ENCODE data around the gene MZB1.
A peak's percentile ranks its signal among the peaks of the same experiment; 100 is the strongest.
"Not testable (repeated sequence)": the region's sequence is repeated elsewhere in the genome, so short reads cannot be mapped to it uniquely, and the experiment has no call there.

Gene MZB1

DNA sequence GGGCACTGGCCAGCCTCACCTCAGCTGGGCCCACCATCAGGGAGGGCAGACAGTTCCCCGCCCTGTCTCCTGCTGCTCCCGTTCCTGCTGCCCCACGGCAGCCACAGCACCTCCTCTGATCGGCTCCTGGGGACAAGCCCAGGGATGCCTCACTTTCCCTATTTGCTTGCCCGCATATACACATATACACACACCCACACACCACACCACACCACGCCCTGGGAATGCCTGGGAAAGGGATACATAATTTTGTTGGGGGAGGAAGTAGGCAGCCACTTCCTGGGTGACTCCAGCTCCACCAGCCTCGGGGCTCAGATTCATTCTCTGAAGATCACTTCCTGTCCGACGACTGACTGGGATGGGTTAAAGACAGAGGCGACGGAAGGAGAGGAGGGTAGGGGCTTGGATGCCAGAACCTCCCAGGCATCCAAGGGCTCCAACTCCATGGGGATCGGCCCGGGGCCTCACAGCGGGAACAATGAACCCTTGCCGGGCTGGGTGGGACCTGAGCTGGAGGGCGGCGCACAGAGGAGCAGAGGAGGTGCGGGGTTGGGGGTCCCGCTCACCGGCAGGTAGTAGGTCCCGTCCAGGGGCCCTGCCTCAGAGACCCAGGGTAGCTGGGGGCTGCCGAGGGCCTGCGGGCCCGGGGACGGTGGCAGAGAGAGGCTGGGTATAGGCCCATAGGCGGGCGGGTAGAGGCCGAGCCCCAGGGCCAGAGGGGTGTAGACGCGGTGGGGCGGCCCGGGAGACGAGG is 2.0 kb upstream of the MZB1 start:
- DNase-seq: no peak

DNA sequence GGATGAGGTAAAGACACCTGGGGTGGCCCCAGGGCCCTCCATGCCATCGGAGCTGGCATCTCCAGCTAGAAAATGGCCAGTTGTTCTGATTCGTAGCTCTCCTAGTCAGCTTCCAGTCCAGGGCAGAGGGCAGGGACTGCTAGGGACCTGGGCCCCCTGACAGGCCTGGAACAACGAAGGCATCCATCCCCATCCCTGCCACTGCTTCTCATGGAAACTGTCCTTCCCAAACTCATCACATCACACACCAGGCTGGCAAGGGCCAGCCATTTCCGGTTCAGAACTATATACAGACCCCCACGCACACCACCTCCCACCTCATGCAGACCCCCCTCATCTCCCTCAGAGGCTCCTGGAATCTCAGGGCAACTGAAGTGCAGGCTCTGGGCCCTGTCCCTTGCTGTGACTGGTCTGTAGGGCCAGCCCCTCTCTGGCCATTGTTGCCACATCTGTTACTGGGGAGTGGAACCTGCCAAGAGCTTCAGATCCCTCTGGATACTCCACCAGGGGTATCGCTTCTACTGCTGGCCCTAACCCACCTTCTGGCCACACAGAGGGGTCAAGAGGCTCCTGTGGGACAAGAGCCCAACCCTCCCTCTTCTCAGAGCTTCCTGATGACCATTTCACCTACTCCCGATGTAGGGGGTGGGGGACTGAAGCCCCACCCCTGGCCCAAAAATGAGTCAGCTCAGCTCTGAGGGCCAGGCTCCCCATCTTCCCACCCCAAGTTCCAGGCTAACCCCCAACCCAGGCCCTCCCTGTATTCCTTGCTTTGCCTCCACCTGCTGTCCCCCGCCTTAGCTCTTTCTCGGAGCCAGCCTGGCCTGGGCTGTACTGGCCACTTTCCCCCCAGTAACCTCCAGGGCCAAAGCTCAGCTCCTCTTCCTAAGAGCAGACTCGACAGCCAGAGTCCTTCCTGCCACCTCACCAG is 1.2 kb upstream of the MZB1 start:
- DNase-seq: no peak

DNA sequence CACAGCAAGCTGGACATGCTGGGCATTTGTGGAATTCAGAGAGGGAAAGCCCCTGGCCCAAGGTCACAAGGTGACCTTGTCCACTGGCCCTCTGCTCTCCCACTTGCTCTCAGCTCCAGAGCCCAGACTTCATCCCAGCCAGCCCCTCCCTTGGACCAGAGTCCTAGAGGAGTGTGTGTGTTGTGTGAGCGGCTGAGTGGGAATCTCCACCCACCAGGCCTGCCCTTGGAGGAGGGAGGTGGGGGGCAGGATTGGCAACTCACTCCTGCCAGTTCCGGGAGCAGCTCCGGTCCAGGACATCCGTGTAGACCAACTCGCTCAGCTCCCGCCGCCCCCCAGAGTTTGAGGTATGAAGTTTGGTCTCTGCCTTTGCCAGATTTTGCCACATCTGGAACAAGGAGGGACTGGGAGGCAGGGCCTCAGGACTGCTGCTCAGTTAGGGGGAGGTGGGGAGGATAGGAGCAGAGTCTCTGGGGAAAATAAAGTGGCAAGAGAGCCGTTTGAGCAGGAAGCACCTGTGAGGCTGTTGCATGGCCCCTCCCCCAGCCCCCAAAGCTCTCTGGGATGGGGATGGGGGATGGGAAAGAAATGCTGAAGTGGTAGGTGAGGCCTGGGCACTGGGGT is 1.4 kb downstream of the MZB1 start:
- DNase-seq: no peak

DNA sequence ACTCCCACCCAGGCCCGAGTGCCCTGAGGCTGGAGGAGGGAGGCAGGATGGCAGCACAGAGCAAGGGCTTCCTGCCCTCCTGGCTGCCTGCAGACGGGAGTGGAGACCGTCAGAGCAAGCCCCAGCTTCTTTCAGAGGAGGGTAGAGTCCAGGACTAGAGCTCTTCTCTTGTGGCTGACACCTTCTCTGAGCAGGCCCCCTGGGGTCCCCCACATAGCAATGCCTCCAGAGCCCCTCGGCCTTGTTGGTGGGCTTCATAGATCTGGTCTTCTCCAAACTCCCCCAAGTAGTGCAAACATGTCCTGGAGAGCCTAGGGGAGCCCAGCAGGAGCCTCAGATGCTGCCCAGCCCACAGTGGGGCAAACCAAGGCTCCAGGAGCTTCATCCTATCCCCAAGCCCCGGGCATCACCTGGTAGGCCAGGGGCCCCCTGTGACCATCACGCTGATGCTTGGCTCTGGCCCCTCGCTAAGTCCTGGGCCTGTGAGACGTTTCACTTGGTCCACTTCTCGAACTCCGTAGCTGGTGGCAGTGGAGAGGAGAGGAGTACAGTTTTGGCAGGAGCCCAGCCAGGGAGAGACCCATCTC is 2.0 kb downstream of the MZB1 start:
- DNase-seq: no peak

DNA sequence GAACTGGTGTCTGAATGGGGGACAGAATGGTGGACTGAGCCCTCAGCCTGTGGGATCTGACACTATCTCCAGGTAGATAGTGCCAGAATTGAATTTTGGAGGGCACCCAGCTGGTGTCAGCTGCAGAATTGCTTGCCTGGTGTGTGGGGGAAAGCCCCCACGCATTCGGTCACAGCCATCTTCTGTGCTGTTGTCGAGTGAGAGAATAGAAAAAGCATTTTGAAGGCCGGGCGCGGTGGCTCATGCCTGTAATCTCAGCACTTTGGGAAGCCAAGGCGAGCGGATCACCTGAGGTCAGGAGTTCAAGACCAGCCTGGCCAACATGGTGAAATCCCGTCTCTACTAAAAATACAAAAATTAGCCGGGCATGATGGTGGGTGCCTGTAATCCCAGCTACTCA is 2.8 kb downstream of the MZB1 start:
- DNase-seq: not testable (repeated sequence)

DNA sequence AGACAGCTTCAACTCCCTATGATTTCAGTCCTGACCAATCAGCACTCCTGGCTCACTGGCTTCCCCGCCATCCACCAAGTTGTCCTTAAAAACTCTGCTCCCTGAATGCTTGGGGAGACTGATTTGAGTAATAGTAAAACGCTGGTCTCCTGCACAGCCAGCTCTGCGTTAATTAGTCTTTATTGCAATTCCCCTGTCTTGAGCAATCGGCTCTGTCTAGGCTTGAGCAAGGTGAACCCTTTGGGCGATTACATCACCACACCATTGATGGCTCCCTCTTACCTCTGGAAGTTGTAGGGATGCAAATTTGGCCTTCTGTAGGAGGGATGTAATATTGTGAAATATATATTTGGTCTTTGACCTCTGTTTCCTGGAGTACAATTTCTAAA is 3.7 kb downstream of the MZB1 start:
- no peak for DNase-seq

DNA sequence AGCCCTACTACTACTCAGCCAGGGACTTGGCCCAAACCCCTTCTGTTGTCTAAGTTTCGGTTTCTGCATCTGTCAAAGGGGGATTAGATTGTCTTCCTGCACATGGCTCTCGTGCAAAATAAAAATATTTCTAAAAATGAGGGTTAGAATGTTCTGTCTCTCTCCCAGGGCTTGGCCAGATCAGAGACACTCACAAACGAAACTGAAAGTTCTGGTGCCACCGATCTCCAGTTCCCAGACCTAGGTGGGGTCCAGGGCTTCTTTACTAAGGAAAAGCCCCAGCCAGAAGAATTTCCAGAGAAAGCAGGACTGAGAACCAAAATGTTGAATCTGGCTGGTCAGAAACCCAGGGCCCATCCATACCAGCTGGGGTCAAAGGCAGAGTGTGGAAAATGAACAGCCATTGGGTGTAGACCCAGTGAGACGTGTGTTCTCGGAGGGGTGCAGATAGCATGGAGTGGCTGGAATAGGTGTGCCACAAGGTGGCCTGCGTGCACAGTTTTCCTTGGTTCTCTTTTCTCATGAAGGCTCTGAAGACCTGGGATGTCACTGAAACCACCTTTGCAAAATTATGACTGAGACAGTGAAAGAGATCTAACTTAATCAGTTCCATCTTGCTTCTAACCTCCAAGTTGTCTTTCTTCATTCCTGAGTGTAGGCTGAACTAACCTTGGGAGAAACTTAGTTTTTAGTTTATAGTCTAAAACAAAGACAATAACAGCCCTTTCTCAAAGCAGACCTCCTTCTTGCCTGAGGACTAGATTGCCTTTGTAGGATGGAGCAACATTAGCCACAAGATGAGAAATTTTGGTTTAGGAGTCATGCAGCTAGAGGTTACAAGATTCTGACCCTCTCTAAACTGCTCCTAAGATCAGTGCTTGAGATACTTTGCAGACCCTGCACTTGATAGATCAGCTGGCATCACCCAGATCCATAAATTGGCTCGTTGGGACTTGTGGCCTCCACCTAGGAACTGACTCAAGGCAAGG is 4.4 kb downstream of the MZB1 start:
- DNase-seq: peak; percentile 62

DNA sequence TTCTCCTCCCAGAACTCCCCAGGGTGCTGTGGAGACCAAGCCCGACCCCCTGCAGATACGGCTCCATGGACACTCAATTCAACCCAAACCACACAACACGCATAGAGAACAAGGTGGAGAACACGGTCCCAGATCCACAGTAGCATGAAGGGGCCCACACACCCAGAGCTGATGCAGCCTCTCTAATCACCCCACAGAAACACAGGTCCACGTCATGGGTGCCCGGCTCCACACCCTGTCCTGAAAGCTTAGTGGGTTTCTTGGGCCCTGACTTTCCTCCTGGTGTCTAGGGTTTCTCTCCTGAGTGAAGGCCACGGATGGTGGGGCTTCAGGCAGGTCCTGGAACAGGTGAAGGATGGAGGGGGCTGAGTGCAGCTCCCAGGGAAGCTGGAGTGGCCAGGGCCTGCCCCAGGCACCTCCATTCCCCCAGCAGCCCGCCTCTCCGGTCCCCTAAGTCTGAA is 5.1 kb downstream of the MZB1 start:
- DNase-seq: no peak

DNA sequence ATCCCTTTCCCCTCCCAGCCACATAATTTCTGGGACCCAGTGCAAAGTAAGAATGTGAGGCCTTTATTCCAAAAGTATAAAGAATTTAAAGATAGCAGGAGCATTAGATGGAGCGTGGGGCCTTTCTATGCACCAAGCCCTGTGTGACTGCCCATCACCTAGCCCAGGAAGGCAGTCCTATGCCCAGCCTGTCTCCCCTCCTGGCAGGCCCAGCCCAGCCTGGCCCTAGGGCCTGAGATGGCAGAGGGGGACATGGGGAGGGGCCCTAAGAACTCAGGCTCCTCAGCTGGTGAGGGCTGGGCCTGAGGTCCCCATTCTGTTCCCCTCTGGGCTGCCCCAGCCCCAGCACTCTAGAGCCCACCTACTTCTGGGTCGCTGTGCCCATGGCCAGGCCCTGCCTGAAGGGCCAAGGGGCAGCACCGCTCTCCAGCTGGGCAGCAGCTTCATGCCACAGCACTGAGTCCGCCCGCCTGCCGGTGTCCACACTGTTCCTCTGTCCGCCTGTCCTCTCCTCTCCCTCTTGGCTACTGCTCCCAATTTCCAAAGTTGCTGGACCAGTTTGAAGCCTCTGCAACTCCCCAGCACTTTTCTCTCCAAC is 5.6 kb downstream of the MZB1 start:
- DNase-seq: no peak

DNA sequence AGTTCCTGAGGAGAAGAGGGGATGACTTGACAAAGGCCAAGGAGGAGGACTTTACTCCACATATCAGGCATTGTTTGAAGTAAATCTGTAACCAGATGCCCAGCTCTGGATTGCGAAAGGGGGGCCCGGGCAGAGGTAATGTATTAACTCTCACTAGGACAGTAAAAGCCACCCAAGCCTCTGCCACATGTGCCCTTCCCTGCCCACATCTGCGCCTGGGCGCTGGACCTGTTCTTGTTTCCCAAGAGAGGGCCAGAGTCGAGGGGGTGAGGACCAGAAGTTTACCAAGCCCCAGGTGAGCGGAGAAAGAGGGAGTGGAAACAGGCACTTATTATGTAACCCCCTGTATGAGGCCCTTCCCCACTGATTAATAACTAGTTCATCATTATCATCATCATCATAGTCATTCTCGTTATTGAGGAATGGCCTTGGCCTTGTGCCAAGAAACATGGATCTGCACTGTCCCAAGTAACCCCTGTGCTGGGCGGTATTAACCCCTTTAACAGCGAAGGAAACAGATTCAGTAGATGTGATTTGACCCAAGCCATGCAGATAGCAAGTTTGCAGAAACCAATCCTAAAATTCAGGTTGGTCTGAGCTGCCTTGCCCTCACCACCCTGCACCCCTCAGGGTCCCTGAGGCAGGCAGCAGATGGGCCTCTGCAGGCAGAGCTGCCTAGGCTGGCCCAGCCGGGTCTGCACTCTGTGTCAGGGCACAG is 6.3 kb downstream of the MZB1 start, which contains the start of gene SLC23A1:
SLC23A1 (minus strand) TSS at position 23 of the 718 bp plus-strand sequence. CDS start 44 bp downstream, outside the sequence.
- peak; percentile 23 for DNase-seq

DNA sequence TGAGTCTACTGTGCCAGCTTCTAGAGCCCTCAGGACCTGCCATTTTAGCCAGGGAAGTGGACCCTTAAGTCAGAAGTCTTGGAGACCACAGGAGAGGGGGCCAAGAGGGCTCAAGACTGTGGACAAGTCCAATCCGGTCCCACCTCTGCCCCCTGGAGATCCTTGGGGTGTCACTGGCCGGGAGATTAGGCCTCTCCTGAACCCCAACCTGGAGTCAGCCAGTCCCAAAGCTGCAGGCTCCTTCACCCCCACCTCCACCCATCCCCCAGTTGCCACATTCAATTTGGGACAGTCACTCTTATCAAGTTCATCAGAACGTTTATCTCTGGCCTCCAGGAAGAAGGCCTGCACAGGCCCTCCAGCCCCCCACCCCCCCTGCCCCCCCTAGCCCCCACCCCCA is 6.9 kb downstream of the MZB1 start:
- DNase-seq: no peak

DNA sequence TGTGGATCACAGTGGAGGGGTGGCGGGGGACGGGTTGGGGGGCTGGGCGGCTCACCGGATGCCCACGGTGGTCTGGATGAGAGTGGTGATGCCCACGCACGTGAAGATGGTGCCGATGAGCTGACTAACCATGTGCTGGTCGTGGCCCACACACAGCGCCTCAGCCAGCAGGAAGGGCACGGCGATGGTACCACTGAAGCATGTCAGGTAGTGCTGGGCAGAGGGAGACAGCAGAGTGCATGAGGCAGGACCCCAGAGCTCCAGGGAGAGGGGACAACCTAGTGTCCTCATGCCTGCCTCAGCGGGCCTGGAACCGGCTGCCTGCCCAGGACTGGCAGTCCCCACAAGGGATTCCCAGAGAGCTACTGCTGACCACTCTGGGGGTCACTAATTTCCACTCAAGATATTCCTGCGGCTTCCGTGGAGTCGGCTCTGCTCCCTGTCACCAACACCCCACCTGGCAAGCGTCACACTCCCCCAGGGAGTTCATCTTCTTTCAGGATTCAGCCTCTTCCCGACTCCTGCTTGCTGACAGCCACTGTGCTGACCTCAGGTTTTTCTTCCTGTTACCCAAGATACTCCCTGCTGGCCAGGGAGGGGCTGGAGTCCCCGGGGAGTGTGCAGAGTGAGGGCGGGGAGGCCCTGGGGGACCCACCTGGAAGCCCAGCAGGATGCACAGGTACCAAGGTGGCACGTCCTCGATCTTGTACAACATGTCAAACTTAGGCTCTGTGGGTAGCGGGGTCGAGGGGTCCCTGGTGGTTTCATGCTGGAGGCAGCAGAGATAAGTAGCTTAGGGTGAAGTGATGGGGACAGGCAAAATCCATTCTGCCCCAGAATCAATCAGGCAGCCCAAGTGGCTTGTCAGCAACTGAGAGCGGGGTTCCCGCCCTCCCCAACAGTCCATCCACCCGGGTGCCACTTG is 7.6 kb downstream of the MZB1 start:
- DNase-seq: no peak

DNA sequence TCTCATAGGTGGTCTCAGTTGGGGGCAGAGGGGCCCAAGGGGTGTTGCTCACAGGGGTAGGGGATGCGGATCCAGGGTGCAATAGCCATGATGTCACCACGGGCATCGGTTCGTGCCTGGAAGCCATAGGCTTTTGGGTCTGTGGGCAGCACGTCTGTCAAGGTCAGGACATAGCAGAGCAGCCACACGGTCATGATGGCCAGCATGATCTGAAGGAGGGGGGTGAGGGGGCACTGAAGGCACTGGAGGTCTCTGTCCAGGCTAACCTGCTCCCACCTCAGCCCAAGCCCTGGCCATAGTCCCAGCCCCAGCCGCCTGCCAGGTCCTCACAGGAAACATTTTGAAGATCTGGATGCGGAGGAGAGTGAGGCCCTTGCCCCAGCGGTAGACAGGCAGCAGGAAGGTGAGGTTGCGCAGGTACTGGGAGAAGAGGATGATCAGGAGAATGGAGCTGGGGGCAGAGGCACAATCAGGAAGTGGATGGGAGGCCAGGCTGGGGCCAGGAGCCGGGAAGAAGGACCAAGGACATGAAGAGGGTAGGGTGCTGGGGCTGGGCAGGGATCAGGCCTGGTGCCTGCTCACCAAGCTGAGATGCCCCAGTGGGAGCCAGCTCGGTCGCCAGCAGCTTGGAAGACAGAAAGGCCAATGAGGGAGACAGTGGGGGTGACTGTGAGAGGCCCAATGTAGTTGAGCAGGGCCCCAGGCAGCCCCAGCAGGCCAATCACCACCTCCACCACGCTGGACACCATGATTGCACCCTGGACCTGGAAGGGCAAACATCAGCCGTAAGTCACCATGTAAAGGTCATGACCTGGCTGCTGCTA is 9.9 kb downstream of the MZB1 start:
- no peak for DNase-seq

DNA sequence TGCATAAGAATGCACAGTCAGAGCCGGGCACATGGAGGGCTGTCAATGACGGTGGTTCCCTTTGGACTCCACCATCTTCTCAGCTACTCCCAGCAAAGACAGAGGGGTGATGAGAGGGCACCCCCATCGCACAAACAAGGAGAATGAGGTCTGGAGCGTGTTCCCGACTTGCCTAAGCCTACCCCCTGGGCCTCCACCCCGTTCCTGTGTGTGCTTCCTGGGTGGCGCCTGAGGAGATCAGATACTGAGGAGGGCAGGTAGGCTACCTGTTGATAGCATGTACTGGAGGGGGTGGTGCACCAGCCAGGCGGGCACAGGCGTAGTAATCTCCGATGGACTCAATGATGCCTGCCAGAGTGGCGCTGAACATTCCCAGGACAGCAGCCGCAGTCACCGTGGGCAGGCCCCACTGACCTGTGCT is 10.8 kb downstream of the MZB1 start:
- no peak for DNase-seq

DNA sequence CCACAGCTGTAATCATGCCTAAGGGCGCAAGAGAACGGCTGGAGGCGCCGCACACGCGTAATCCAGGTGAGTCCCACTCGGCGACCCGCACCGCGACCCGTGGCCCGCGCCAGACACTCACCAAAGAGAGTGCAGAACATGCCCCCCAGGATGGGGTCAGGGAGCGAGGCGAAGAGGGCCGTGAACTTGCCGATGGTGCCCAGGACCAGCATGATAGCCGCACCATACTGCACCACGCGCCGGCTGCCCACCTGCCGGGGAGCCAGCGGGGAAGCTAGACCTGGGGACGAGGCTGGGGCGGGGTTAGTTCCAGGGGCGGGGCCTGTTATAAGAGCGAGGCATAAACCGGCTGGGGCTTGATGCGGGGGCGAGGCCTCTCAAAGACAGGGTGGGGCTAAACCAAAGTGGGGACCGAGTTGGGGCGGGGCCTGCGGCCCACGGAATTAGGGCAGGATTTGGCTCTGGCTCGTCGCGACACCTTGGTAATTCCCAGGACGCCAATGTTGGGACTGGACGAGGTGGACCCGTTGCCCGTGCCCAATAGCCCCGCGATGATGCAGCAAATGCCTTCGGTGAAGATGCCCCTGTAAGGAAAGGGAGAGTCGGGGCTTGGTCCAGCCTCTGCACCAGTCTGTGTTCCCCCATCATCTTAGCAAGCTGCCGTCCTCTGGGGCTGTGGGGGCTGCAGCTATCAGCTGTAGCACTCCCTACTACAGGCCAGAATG is 11.4 kb downstream of the MZB1 start:
- DNase-seq: no peak

DNA sequence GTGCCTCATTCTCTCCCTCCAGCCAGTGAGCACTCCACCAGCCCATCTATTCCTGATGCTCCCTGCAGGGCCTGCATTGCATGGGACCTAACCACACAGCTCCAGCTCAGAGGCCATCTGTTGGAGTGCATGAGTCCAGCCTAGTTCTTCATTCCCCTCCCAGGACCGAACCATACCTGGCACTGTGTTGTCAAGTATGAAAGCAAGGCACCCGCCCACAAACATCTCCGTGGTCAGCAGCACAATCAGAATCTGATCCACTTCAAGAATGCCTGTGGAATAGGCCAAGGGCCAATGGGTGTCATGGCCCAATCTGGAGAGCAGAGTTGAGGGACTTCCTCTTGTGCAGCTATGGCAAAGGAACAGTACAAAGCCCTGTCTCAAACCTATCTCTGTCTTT is 12.5 kb downstream of the MZB1 start:
- no peak for DNase-seq

DNA sequence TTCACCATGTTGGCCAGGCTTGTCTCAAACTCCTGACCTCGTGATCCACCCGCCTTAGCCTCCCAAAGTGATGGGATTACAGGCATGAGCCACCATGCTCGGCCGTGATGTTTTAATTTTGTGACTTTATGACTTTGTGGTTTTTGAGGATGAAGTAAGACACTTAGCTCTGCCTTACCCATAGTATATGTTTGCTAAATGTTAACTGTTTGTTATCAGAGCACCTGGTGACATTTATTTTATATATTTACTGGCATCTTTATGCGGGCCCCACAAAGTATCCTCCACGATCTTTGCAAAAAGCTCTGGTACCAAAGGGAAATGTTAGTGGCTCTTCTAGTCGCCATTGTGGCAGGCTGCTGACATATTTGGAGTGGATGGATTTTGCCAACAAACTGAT is 13.3 kb downstream of the MZB1 start:
- DNase-seq: no peak

DNA sequence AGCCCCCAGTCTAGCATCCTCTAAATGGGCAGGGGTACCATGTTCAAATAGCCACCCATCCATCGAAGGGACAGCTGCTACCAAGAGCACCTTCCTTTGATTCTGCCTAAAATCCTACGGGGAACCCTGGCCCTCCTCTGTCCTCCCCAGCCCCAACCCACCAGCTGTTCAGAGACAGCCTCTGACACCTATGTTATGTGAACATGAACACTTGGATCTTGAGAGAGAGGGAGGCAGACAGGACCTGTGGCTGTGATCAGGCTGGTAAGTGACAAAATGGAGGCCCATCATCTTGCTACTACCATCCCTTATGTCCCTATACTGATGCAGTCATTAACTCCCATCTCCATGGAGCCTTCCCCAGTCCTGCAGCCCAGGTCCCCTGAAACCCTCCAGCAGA is 14.8 kb downstream of the MZB1 start:
- DNase-seq: no peak
